ENCODE measurements around the gene CFAP58.

DNA sequence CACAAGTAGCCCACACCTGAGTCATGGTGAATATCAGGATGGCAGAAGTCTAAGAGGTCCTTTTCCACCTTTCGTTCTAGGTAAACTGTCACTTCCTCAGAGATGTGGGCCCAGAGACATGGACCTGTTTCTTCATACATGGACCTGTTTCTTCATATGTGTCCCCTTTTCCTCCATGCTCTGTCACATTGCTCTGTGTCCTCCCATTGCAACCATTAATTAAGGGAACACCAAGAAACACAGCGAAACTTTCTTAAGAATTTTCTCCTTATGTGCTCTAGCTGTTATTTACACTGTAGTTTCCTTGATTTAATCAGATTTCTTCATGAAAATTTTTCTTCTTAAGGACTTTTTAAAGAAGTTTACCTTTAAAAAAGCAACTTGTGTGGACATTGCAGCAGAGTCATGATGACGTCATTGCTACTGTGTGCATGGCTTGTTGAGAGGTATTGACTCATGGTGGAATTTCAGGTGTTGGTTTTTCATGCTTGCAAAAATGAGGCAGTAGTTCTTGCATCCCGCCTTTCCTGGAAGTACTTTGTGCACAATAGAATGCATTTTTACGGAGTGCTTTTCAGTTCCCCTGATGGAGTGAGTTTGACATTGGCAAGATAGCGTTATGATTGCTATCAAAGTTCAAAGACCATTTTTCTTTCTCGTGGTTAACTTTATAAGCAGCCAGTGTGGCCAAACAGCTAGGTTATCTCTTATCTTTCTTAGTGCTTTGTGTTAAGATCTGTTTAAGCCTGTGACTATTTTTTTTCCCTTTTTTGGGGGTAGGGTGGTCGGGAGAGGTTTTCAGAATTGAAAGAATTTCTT lies 37.7 kb downstream of the CFAP58 start:
- TF ChIP-seq CTCF (IDR thresholded peaks at IDR 0.05) (no peak), POLR2A (IDR thresholded peaks at IDR 0.05) (no peak)
